ENCODE measurements around the gene TRPM5. TPM values are rescaled to one million over a fixed set of nuclear protein-coding genes. Genes with fewer than 3 reads are reported as not detected.

The TRPM5 gene
- total and polyA plus RNA-seq, 7 donors = 0.60 to 2.8 TPM; not detected in 5

- intact Hi-C loops (cut with DNase I) = no loop called here
- DNase-seq = no peak
- TF ChIP-seq POLR2A (IDR thresholded peaks at IDR 0.05) = no peak
- TF ChIP-seq, protein P1, sequence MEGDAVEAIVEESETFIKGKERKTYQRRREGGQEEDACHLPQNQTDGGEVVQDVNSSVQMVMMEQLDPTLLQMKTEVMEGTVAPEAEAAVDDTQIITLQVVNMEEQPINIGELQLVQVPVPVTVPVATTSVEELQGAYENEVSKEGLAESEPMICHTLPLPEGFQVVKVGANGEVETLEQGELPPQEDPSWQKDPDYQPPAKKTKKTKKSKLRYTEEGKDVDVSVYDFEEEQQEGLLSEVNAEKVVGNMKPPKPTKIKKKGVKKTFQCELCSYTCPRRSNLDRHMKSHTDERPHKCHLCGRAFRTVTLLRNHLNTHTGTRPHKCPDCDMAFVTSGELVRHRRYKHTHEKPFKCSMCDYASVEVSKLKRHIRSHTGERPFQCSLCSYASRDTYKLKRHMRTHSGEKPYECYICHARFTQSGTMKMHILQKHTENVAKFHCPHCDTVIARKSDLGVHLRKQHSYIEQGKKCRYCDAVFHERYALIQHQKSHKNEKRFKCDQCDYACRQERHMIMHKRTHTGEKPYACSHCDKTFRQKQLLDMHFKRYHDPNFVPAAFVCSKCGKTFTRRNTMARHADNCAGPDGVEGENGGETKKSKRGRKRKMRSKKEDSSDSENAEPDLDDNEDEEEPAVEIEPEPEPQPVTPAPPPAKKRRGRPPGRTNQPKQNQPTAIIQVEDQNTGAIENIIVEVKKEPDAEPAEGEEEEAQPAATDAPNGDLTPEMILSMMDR (IDR thresholded peaks at IDR 0.05) = no peak
- no peak for TF ChIP-seq EP300 (IDR thresholded peaks at IDR 0.05)
- no peak for TF ChIP-seq POLR2AphosphoS5 (IDR thresholded peaks at IDR 0.05)
- Histone ChIP-seq H3K27ac (no peak overlapping the region), H3K27me3 (peaks cover 0 to 31% (median 0%) of the 10 kb centered on the region in 3 donors), H3K4me1 (no peaks in the 10 kb centered on the region), H3K4me3 (no peak overlapping the region), H3K36me3 (no peaks in the 10 kb centered on the region), H3K9me3 (no peaks in the 10 kb centered on the region)
- 89 to 93% methylated on average over 13 of the region's 13 CpGs for WGBS, 2 donors
Observed at GRCh38 chr11:2436521-2437031, 7.7 kb downstream of the TRPM5 start.

GRCh38 chr11:2436013-2436520, 8.2 kb downstream of the TRPM5 start:
- no peaks in the 10 kb centered on the region for H3K4me1 ChIP-seq
- intact Hi-C loops (cut with DNase I) = no loop called here
- WGBS, 2 donors = 80 to 88% methylated on average over 10 of the region's 10 CpGs
- peaks cover 0 to 26% (median 0%) of the 10 kb centered on the region in 3 donors for H3K27me3 ChIP-seq
- H3K9me3 ChIP-seq = no peaks in the 10 kb centered on the region
- H3K4me3 ChIP-seq = no peak overlapping the region
- TF ChIP-seq POLR2AphosphoS5 (IDR thresholded peaks at IDR 0.05) = no peak
- TF ChIP-seq, protein P1 (IDR thresholded peaks at IDR 0.05) = no peak
- no peak for TF ChIP-seq EP300 (IDR thresholded peaks at IDR 0.05)
- no peak for TF ChIP-seq POLR2A (IDR thresholded peaks at IDR 0.05)
- H3K27ac ChIP-seq = no peak overlapping the region
- H3K36me3 ChIP-seq = no peaks in the 10 kb centered on the region
- no peak for DNase-seq

DNA sequence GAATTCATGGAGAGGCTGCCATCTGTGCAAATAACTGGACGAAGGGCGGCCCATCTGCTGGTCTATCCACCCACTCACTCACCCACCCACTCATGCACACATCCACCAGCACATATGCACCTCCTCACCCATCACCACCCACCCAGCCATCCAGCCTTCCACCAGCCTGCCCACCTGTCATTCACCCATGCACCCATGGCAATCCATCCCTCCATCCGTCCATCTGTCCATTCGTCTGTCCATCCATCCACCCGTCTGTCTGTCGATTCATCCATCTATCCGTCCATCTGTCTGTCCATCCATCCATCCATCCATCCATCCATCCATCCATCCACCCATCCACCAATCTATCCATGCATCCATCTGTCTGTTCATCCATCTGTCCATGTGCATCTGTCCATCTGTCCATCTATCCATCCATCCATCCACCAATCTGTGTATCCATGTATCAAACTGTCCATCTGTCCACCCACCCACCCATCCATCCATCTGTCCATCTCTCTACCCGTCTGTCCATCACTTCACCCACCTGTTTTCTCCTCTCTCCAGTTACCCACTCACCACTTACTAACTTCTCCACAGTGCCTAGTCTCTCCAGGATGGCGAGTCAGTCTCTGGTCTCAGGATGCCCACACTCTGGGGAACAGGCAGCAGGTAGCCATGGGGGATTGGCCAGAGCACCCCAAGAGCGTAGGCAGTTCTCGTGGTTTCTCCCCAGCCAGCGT, 8.9 kb downstream of the TRPM5 start:
- TF ChIP-seq POLR2AphosphoS5 (IDR thresholded peaks at IDR 0.05) = no peak
- no peak for TF ChIP-seq EP300 (IDR thresholded peaks at IDR 0.05)
- Histone ChIP-seq H3K9me3 (no peaks in the 10 kb centered on the region), H3K27me3 (peaks cover 0 to 20% (median 0%) of the 10 kb centered on the region in 3 donors), H3K4me3 (no peak overlapping the region), H3K4me1 (no peaks in the 10 kb centered on the region), H3K36me3 (no peaks in the 10 kb centered on the region), H3K27ac (no peak overlapping the region)
- 92 to 94% methylated on average over 12 of the region's 12 CpGs for WGBS, 2 donors
- DNase-seq = no peak
- intact Hi-C loops (cut with DNase I) = no loop called here

- no peaks in the 10 kb centered on the region for H3K36me3 ChIP-seq
- WGBS, 2 donors = 86 to 90% methylated on average over 11 of the region's 11 CpGs
- TF ChIP-seq EP300 (IDR thresholded peaks at IDR 0.05) (no peak), POLR2A (IDR thresholded peaks at IDR 0.05) (no peak), POLR2AphosphoS5 (IDR thresholded peaks at IDR 0.05) (no peak)
- TF ChIP-seq, protein P1 (IDR thresholded peaks at IDR 0.05) = no peak
- H3K4me3 ChIP-seq = no peak overlapping the region
- no peaks in the 10 kb centered on the region for H3K4me1 ChIP-seq
- H3K27me3 ChIP-seq = peaks cover 0 to 17% (median 0%) of the 10 kb centered on the region in 3 donors
- intact Hi-C loops (cut with DNase I) = no loop called here
- no peaks in the 10 kb centered on the region for H3K9me3 ChIP-seq
- H3K27ac ChIP-seq = no peak overlapping the region
- DNase-seq = no peak
Observed at GRCh38 chr11:2434506-2435255, 9.6 kb downstream of the TRPM5 start.

DNA sequence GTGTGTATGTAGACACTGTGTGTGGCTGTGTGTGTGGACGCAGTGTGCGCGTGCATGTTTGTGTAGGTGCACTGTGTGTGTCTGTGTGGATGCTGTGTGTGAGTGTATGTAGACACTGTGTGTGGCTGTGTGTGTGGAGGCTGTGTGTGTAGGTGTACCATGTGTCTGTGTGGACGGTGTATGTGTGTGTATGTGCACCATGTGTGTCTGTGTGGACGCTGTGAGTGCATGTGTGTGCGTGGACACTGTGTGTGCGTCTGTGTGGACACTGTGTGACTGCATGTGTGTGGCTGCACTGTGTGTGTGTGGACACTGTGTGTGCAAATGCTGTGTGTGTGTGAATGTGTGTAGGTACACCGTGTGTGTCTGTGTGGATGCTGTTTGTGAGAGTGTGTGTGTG, 10.3 kb downstream of the TRPM5 start:
- no peak overlapping the region for H3K4me3 ChIP-seq
- no peak for DNase-seq
- H3K27ac ChIP-seq = no peak overlapping the region
- H3K27me3 ChIP-seq = peaks cover 0 to 17% (median 0%) of the 10 kb centered on the region in 3 donors
- intact Hi-C loops (cut with DNase I) = no loop called here
- no peaks in the 10 kb centered on the region for H3K36me3 ChIP-seq
- no peaks in the 10 kb centered on the region for H3K9me3 ChIP-seq
- no peak for TF ChIP-seq POLR2AphosphoS5 (IDR thresholded peaks at IDR 0.05)
- no peak for TF ChIP-seq POLR2A (IDR thresholded peaks at IDR 0.05)
- TF ChIP-seq, protein P1 (IDR thresholded peaks at IDR 0.05) = no peak
- no peak for TF ChIP-seq EP300 (IDR thresholded peaks at IDR 0.05)
- 96 to 97% methylated on average over 8 of the region's 8 CpGs for WGBS, 2 donors
- H3K4me1 ChIP-seq = no peaks in the 10 kb centered on the region

All from sigmoid colon (tissue), 7 donors.